ENCODE results near the gene COQ9. TPM values are rescaled to one million over a fixed set of nuclear protein-coding genes. Genes with fewer than 3 reads are reported as not detected.

Gene COQ9
- total RNA-seq, 2 donors from 2014 or later = 56.4 to 68.6 TPM

- peak within 1 kb of the TSS; percentile 68 to 71 for H3K27ac ChIP-seq
- H3K4me1 ChIP-seq (replicated peaks) = peaks cover 5% of the 10 kb centered on the region
- H3K27me3 ChIP-seq (replicated peaks; ENCODE audit: insufficient read depth) = no peaks in the 10 kb centered on the region
- H3K9me3 ChIP-seq = no peaks in the 10 kb centered on the region
- intact Hi-C loops (cut with DNase I) = no loop called here
- no peaks in the 10 kb centered on the region for H3K36me3 ChIP-seq
- peak; percentile 74 for DNase-seq (ENCODE audit: low spot score)
- 3% methylated on average over 41 of the region's 73 CpGs for WGBS
- TF ChIP-seq POLR2AphosphoS5 (IDR thresholded peaks at IDR 0.05) (no peak), POLR2A (IDR thresholded peaks at IDR 0.05) (peak; percentile 10), CTCF (IDR thresholded peaks at IDR 0.05) (no peak)
- H3K4me3 ChIP-seq = peak within 1 kb of the TSS; percentile 67 to 68
Measured at GRCh38 chr16:57485916-57486857, 38.9 kb downstream of the COQ9 start, which contains the start of gene DOK4. TSS of gene DOK4 (minus strand) at chr16:57486493. CDS start at chr16:57479507, 6,986 bp downstream.

GRCh38 chr16:57486858-57487834 lies 39.9 kb downstream of the COQ9 start:
- intact Hi-C loops (cut with DNase I) = no loop called here
- WGBS = 75% methylated on average over 8 of the region's 8 CpGs
- H3K4me3 ChIP-seq = peak overlapping the region; percentile 67 to 68
- peaks cover 5% of the 10 kb centered on the region for H3K4me1 ChIP-seq (replicated peaks)
- no peaks in the 10 kb centered on the region for H3K27me3 ChIP-seq (replicated peaks; ENCODE audit: insufficient read depth)
- H3K9me3 ChIP-seq = no peaks in the 10 kb centered on the region
- no peak for TF ChIP-seq POLR2A (IDR thresholded peaks at IDR 0.05)
- TF ChIP-seq CTCF (IDR thresholded peaks at IDR 0.05) = no peak
- TF ChIP-seq POLR2AphosphoS5 (IDR thresholded peaks at IDR 0.05) = no peak
- H3K36me3 ChIP-seq = no peaks in the 10 kb centered on the region
- no peak for DNase-seq (ENCODE audit: low spot score)
- H3K27ac ChIP-seq = peak overlapping the region; percentile 63 to 68

GRCh38 chr16:57489229-57489628 lies 42.0 kb downstream of the COQ9 start:
- DNase-seq (ENCODE audit: low spot score) = no peak
- TF ChIP-seq POLR2A (IDR thresholded peaks at IDR 0.05) = no peak
- no peak for TF ChIP-seq POLR2AphosphoS5 (IDR thresholded peaks at IDR 0.05)
- no peak for TF ChIP-seq CTCF (IDR thresholded peaks at IDR 0.05)
- Histone ChIP-seq H3K36me3 (no peaks in the 10 kb centered on the region), H3K27me3 (replicated peaks; ENCODE audit: insufficient read depth) (no peaks in the 10 kb centered on the region), H3K4me1 (replicated peaks) (peaks cover 3% of the 10 kb centered on the region), H3K27ac (no peak overlapping the region), H3K9me3 (no peaks in the 10 kb centered on the region), H3K4me3 (no peak overlapping the region)
- 95% methylated on average over 5 of the region's 5 CpGs for WGBS
- intact Hi-C loops (cut with DNase I) = no loop called here

GRCh38 chr16:57493767-57494166 lies 46.5 kb downstream of the COQ9 start:
- no peak for DNase-seq (ENCODE audit: low spot score)
- no peaks in the 10 kb centered on the region for H3K4me1 ChIP-seq (replicated peaks)
- H3K27me3 ChIP-seq (replicated peaks; ENCODE audit: insufficient read depth) = no peaks in the 10 kb centered on the region
- intact Hi-C loops (cut with DNase I) = no loop called here
- no peaks in the 10 kb centered on the region for H3K36me3 ChIP-seq
- no peak overlapping the region for H3K4me3 ChIP-seq
- no peak overlapping the region for H3K27ac ChIP-seq
- TF ChIP-seq POLR2AphosphoS5 (IDR thresholded peaks at IDR 0.05) = no peak
- TF ChIP-seq POLR2A (IDR thresholded peaks at IDR 0.05) = no peak
- no peak for TF ChIP-seq CTCF (IDR thresholded peaks at IDR 0.05)
- H3K9me3 ChIP-seq = no peaks in the 10 kb centered on the region
- 85% methylated on average over 4 of the region's 4 CpGs for WGBS
